Measurements from ENCODE around the gene C11orf21. TPM values are rescaled to one million over a fixed set of nuclear protein-coding genes. Genes with fewer than 3 reads are reported as not detected.

C11orf21 gene
- polyA plus RNA-seq, 1 experiment = not detected

- H3K27me3 ChIP-seq (ENCODE audit: control insufficient read depth, insufficient read depth, low read length) = peaks cover 2% of the 10 kb centered on the region; the same call in 1 of the 2 replicates
- no peak for DNase-seq (ENCODE audit: low read depth)
- ChIA-PET CTCF (interaction anchor here (2.0 to 9.7 kb wide), 3 partner anchors 99 to 121 kb away, joined by 7 to 519 read pairs (median 17); partner anchors contain the start of gene TSSC4), POLR2A (no interaction called here)
- H3K36me3 ChIP-seq (ENCODE audit: control insufficient read depth, insufficient read depth, low read length) = no peaks in the 10 kb centered on the region
- no peak overlapping the region for H3K4me3 ChIP-seq (ENCODE audit: low read depth, low read length)
- TF ChIP-seq, protein P1, sequence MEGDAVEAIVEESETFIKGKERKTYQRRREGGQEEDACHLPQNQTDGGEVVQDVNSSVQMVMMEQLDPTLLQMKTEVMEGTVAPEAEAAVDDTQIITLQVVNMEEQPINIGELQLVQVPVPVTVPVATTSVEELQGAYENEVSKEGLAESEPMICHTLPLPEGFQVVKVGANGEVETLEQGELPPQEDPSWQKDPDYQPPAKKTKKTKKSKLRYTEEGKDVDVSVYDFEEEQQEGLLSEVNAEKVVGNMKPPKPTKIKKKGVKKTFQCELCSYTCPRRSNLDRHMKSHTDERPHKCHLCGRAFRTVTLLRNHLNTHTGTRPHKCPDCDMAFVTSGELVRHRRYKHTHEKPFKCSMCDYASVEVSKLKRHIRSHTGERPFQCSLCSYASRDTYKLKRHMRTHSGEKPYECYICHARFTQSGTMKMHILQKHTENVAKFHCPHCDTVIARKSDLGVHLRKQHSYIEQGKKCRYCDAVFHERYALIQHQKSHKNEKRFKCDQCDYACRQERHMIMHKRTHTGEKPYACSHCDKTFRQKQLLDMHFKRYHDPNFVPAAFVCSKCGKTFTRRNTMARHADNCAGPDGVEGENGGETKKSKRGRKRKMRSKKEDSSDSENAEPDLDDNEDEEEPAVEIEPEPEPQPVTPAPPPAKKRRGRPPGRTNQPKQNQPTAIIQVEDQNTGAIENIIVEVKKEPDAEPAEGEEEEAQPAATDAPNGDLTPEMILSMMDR (IDR thresholded peaks at IDR 0.05; ENCODE audit: insufficient read depth, low read depth, low read length) = no peak
These were observed 635 bp downstream of the C11orf21 start for GRCh38 chr11:2300936-2301630.

GRCh38 chr11:2300290-2300935 lies 1.3 kb downstream of the C11orf21 start:
- Histone ChIP-seq H3K36me3 (ENCODE audit: control insufficient read depth, insufficient read depth, low read length) (no peaks in the 10 kb centered on the region), H3K4me3 (ENCODE audit: low read depth, low read length) (no peak overlapping the region), H3K27me3 (ENCODE audit: control insufficient read depth, insufficient read depth, low read length) (peaks cover 2% of the 10 kb centered on the region; the same call in 1 of the 2 replicates)
- TF ChIP-seq, protein P1 (IDR thresholded peaks at IDR 0.05; ENCODE audit: insufficient read depth, low read depth, low read length) = no peak
- POLR2A ChIA-PET = no interaction called here
- CTCF ChIA-PET = interaction anchor here (4.9 to 9.7 kb wide), 2 partner anchors 106 to 122 kb away, joined by 17 to 519 read pairs; no protein-coding TSS in a partner anchor
- DNase-seq (ENCODE audit: low read depth) = no peak

GRCh38 chr11:2299773-2300172 lies 1.9 kb downstream of the C11orf21 start:
- TF ChIP-seq, protein P1 (IDR thresholded peaks at IDR 0.05; ENCODE audit: insufficient read depth, low read depth, low read length) = no peak
- no peak for DNase-seq (ENCODE audit: low read depth)
- Histone ChIP-seq H3K27me3 (ENCODE audit: control insufficient read depth, insufficient read depth, low read length) (peaks cover 2% of the 10 kb centered on the region; the same call in 1 of the 2 replicates), H3K36me3 (ENCODE audit: control insufficient read depth, insufficient read depth, low read length) (no peaks in the 10 kb centered on the region), H3K4me3 (ENCODE audit: low read depth, low read length) (no peak overlapping the region)
- ChIA-PET POLR2A (no interaction called here), CTCF (interaction anchor here (1.1 to 9.7 kb wide), 3 partner anchors 106 to 135 kb away, joined by 5 to 519 read pairs (median 17); no protein-coding TSS in a partner anchor)

GRCh38 chr11:2298795-2299761 lies 2.6 kb downstream of the C11orf21 start:
- ChIA-PET POLR2A (no interaction called here), CTCF (interaction anchor here (0.6 to 9.7 kb wide), 8 partner anchors 9 to 134 kb away, joined by 3 to 519 read pairs (median 3); partner anchors contain the start of gene TSSC4)
- H3K4me3 ChIP-seq (ENCODE audit: low read depth, low read length) = no peak overlapping the region
- TF ChIP-seq, protein P1 (IDR thresholded peaks at IDR 0.05; ENCODE audit: insufficient read depth, low read depth, low read length) = no peak
- peaks cover 2% of the 10 kb centered on the region; the same call in 1 of the 2 replicates for H3K27me3 ChIP-seq (ENCODE audit: control insufficient read depth, insufficient read depth, low read length)
- no peaks in the 10 kb centered on the region for H3K36me3 ChIP-seq (ENCODE audit: control insufficient read depth, insufficient read depth, low read length)
- DNase-seq (ENCODE audit: low read depth) = no peak
